ENCODE data around the gene INF2. TPM values are rescaled to one million over a fixed set of nuclear protein-coding genes. Genes with fewer than 3 reads are reported as not detected.

The INF2 gene
- polyA plus RNA-seq = 10 to 100 TPM; 26.6 to 41.9 TPM

DNA sequence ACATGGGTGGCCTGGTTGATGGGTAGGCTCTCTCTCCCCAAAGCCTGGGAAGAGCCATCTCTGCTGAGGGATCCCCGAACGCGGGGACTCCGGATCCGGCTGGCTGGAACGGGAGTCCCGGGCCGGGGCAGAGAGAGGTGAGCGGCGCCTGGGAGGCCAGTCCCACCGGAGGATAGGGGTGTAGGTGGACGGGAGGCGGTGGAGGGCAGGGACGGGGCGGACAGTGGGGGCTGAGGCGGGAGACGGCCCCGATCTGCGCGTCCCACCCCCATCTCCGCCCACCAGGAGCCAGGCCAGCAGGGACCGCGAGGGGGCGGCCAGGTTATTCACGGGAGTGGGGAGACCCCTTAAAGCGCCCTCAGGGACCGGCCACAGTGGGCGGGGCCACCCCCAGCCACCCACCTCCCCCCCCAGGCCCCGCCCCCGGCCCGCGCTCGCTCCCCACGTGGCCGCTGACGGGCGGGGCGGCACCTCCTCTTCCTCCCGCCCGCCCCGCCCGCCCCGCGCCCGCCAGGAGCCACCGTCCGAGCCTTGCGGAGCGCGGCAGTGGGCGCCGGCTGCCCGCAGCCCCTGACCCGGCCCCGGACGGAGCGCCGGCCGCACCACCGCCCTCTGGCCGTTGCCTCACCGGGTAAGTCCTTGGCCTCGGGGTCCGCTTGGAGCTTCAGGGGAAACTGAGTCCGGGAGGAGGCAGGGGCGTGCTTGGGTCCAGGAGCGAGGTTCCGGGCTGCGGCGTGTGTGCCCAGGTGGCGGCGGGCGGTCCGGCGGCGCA, at the start of gene INF2:
INF2 (plus strand) TSS at position 510 of the 772 bp plus-strand sequence. CDS start 11,748 bp downstream, outside the sequence.
- peak within 1 kb of the TSS; percentile 66 to 82 for H3K27ac ChIP-seq (ENCODE audit: low read depth in 2 of 2, low read length in 1 of 2)
- peaks cover 12 to 56% of the 10 kb centered on the region in 2 donors for H3K4me1 ChIP-seq (ENCODE audit: control insufficient read depth in 2 of 2, insufficient read depth in 2 of 2, low read length in 1 of 2)
- H3K27me3 ChIP-seq (ENCODE audit: control insufficient read depth in 1 of 2, insufficient read depth in 2 of 2, low read length in 2 of 2) = no peaks in the 10 kb centered on the region
- WGBS, 2 donors = 1% methylated on average over 44 to 74 of the region's 76 CpGs
- peaks cover 0 to 4% of the 10 kb centered on the region in 2 donors for H3K36me3 ChIP-seq (ENCODE audit: control insufficient read depth in 2 of 2, insufficient read depth in 2 of 2, low read length in 1 of 2)
- peak within 1 kb of the TSS; percentile 68 to 71 for H3K4me3 ChIP-seq (ENCODE audit: low read depth in 1 of 2, low read length in 2 of 2)
- no peaks in the 10 kb centered on the region for H3K9me3 ChIP-seq (ENCODE audit: control insufficient read depth in 2 of 2, insufficient read depth in 1 of 2, low read depth in 1 of 2, low read length in 1 of 2)

DNA sequence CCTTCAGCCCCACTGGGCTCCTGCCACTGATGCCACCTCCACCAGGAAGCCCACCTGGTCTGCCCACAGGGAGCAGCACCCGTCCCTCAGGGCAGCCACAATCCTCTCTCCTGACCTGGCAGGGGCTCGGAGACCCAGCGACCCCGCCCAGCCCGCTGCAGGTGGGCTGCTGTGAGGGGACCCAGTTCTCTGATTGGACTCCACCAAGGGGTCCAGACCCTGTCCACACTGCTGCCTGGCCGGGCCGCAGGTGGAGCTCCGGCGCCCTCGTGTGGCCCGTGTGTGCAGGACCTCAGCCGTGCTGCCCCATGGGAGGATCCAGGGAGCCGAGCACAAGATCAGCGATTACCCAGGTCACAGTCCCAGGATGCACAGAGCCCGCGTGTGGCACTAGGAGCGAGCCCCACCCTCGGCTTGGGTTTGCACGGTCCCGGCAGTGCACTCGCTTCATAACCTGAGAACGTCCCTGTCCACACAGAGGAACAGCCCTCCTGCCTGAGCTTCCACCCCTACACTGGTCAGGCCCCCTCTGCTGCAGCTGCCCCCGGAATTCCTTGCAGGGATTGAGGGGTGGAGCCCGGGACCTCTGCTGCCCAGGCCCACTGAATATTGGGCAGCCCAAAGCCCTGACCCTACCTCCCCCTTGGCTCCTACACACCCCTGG, 49.4 kb upstream of the INF2 start:
- no peak overlapping the region for H3K4me3 ChIP-seq (ENCODE audit: low read depth in 1 of 2, low read length in 2 of 2)
- H3K27me3 ChIP-seq (ENCODE audit: control insufficient read depth in 1 of 2, insufficient read depth in 2 of 2, low read length in 2 of 2) = no peaks in the 10 kb centered on the region
- peaks cover 0 to 4% of the 10 kb centered on the region in 2 donors for H3K9me3 ChIP-seq (ENCODE audit: control insufficient read depth in 2 of 2, insufficient read depth in 1 of 2, low read depth in 1 of 2, low read length in 1 of 2)
- WGBS, 2 donors = 6 to 7% methylated on average over 23 to 24 of the region's 24 CpGs
- H3K27ac ChIP-seq (ENCODE audit: low read depth in 2 of 2, low read length in 1 of 2) = no peak overlapping the region
- H3K36me3 ChIP-seq (ENCODE audit: control insufficient read depth in 2 of 2, insufficient read depth in 2 of 2, low read length in 1 of 2) = no peaks in the 10 kb centered on the region
- H3K4me1 ChIP-seq (ENCODE audit: control insufficient read depth in 2 of 2, insufficient read depth in 2 of 2, low read length in 1 of 2) = no peaks in the 10 kb centered on the region

DNA sequence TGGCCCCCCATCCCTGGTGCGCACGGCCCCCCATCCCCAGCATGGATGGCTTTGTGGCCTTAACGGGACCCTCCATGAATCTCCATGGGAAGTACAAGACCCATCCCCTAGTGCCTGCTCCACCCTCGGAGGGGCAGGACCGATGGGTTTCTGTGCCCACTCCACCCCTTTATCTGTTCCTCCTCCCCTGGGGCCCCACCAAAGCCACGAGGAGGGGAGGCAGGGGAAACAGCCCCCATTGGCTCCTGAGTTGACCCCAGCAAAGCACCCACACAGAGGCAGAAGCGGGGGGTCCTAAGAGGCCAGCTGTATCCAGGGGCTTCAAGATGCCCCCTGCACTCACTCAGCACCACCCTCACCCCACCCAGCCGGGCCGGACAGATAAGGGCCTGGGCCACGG, 48.7 kb upstream of the INF2 start:
- H3K9me3 ChIP-seq (ENCODE audit: control insufficient read depth in 2 of 2, insufficient read depth in 1 of 2, low read depth in 1 of 2, low read length in 1 of 2) = peaks cover 2 to 4% of the 10 kb centered on the region in 2 donors
- WGBS, 2 donors = 75 to 84% methylated on average over 10 of the region's 10 CpGs
- no peaks in the 10 kb centered on the region for H3K4me1 ChIP-seq (ENCODE audit: control insufficient read depth in 2 of 2, insufficient read depth in 2 of 2, low read length in 1 of 2)
- no peak overlapping the region for H3K4me3 ChIP-seq (ENCODE audit: low read depth in 1 of 2, low read length in 2 of 2)
- no peak overlapping the region for H3K27ac ChIP-seq (ENCODE audit: low read depth in 2 of 2, low read length in 1 of 2)
- H3K27me3 ChIP-seq (ENCODE audit: control insufficient read depth in 1 of 2, insufficient read depth in 2 of 2, low read length in 2 of 2) = no peaks in the 10 kb centered on the region
- no peaks in the 10 kb centered on the region for H3K36me3 ChIP-seq (ENCODE audit: control insufficient read depth in 2 of 2, insufficient read depth in 2 of 2, low read length in 1 of 2)

DNA sequence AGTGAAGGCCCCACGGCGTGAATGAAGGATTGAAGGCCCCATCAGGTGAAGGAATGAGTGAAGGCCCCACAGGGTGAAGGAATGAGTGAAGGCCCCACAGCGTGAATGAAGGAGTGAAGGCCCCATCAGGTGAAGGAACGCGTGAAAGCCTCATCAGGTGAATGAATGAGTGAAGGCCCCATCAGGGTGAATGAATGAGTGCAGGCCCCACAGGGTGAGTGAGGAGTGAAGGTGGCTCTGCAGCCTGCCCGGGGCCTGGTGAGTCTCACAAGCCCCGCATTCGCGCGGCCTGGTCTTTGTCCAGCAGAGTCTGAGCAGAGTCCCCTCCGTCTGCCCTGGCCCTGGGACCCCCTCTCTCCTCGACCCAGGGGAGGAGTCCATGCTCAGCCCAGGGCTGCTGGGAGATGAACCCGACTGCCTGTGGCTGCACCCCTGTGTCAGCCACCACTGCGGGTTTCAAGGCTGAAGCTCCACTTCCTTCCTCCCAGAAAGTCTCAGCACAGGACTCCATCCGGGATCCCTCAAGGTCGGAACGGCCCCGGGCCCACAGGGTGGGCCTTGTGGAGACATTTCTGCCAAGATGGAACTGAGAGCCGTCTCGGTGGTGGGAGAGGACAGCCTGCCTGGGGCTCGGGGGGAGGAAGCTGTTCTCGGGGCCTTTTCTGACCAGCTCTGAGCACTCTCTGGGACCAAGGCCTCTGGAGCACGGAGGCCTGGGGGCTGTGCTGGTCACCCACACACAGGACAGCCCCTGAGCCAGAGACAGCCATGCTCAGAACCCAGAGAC, 47.5 kb upstream of the INF2 start:
- no peak overlapping the region for H3K4me3 ChIP-seq (ENCODE audit: low read depth in 1 of 2, low read length in 2 of 2)
- H3K4me1 ChIP-seq (ENCODE audit: control insufficient read depth in 2 of 2, insufficient read depth in 2 of 2, low read length in 1 of 2) = no peaks in the 10 kb centered on the region
- H3K9me3 ChIP-seq (ENCODE audit: control insufficient read depth in 2 of 2, insufficient read depth in 1 of 2, low read depth in 1 of 2, low read length in 1 of 2) = peaks cover 2 to 4% of the 10 kb centered on the region in 2 donors
- H3K27ac ChIP-seq (ENCODE audit: low read depth in 2 of 2, low read length in 1 of 2) = no peak overlapping the region
- WGBS, 2 donors = 74 to 75% methylated on average over 23 of the region's 23 CpGs
- no peaks in the 10 kb centered on the region for H3K36me3 ChIP-seq (ENCODE audit: control insufficient read depth in 2 of 2, insufficient read depth in 2 of 2, low read length in 1 of 2)
- no peaks in the 10 kb centered on the region for H3K27me3 ChIP-seq (ENCODE audit: control insufficient read depth in 1 of 2, insufficient read depth in 2 of 2, low read length in 2 of 2)

DNA sequence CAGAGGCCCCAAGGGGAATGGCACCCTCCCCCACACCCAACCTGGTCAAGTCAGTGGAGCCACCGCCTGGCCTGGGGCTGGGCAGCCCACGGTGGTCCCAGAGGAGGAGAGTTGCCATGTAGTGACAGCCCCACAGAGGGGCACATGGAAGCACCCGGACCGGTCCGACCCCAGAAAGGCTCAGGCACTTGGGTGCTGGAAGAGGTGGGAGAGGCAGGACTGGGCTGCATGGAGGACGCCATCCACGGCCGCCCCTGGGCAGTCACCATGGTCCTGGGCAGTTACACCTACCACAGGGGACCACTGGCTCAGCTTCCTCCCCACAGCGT, 46.9 kb upstream of the INF2 start:
- H3K27me3 ChIP-seq (ENCODE audit: control insufficient read depth in 1 of 2, insufficient read depth in 2 of 2, low read length in 2 of 2) = no peaks in the 10 kb centered on the region
- H3K4me3 ChIP-seq (ENCODE audit: low read depth in 1 of 2, low read length in 2 of 2) = no peak overlapping the region
- H3K36me3 ChIP-seq (ENCODE audit: control insufficient read depth in 2 of 2, insufficient read depth in 2 of 2, low read length in 1 of 2) = no peaks in the 10 kb centered on the region
- 91% methylated on average over 9 of the region's 9 CpGs for WGBS, 2 donors
- no peak overlapping the region for H3K27ac ChIP-seq (ENCODE audit: low read depth in 2 of 2, low read length in 1 of 2)
- peaks cover 2 to 4% of the 10 kb centered on the region in 2 donors for H3K9me3 ChIP-seq (ENCODE audit: control insufficient read depth in 2 of 2, insufficient read depth in 1 of 2, low read depth in 1 of 2, low read length in 1 of 2)
- no peaks in the 10 kb centered on the region for H3K4me1 ChIP-seq (ENCODE audit: control insufficient read depth in 2 of 2, insufficient read depth in 2 of 2, low read length in 1 of 2)

DNA sequence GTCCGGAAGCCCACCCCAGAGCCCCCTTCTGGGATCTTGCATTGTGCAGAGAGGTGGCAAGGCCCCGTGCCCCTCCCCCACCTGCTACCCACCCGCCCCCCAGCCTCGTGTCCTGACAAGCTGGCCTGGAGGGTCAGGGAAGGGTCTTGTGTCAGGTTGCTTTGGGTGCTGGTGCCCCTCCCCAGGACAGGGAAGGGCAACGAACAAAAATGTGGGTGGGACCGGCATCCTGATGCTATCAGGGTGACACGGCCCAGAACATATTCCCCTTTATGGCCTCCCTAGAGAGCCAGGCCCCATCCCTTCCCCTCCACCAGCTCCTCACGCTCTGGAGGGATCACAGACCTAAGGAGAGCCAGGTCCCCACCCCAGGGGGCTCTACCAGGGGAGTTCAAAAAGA, 46.1 kb upstream of the INF2 start:
- Histone ChIP-seq H3K36me3 (ENCODE audit: control insufficient read depth in 2 of 2, insufficient read depth in 2 of 2, low read length in 1 of 2) (no peaks in the 10 kb centered on the region), H3K4me1 (ENCODE audit: control insufficient read depth in 2 of 2, insufficient read depth in 2 of 2, low read length in 1 of 2) (no peaks in the 10 kb centered on the region), H3K9me3 (ENCODE audit: control insufficient read depth in 2 of 2, insufficient read depth in 1 of 2, low read depth in 1 of 2, low read length in 1 of 2) (peaks cover 2 to 4% of the 10 kb centered on the region in 2 donors), H3K27me3 (ENCODE audit: control insufficient read depth in 1 of 2, insufficient read depth in 2 of 2, low read length in 2 of 2) (no peaks in the 10 kb centered on the region), H3K4me3 (ENCODE audit: low read depth in 1 of 2, low read length in 2 of 2) (no peak overlapping the region), H3K27ac (ENCODE audit: low read depth in 2 of 2, low read length in 1 of 2) (no peak overlapping the region)
- 52 to 59% methylated on average over 8 of the region's 8 CpGs for WGBS, 2 donors

DNA sequence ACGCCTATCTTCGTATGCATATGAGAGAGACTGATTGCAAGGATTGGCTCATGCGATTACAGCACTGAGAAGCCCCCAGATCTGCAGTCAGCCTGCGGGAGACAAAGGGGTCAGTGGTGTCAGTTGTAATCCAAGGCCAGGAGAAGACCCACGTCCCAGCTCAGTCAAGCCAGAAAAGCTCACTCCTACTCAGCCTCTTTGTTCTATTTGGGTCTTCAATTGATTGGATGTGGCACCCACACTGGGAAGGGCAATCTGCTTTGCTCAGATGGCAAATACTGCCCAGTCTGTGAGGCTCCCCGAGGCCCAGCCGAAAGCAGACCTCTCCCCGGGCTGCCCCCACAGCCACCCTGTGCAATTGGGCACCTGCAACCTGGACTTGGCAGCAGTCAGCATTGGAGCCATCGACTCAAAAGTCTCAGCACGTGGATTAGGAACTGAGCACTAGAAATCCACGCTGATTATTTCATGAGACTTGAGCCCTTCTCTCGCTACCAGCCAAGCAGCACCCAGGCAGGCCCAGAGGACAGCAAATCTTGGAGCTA, 45.3 kb upstream of the INF2 start:
- Histone ChIP-seq H3K9me3 (ENCODE audit: control insufficient read depth in 2 of 2, insufficient read depth in 1 of 2, low read depth in 1 of 2, low read length in 1 of 2) (peaks cover 2 to 4% of the 10 kb centered on the region in 2 donors), H3K4me1 (ENCODE audit: control insufficient read depth in 2 of 2, insufficient read depth in 2 of 2, low read length in 1 of 2) (no peaks in the 10 kb centered on the region), H3K36me3 (ENCODE audit: control insufficient read depth in 2 of 2, insufficient read depth in 2 of 2, low read length in 1 of 2) (no peaks in the 10 kb centered on the region), H3K27me3 (ENCODE audit: control insufficient read depth in 1 of 2, insufficient read depth in 2 of 2, low read length in 2 of 2) (no peaks in the 10 kb centered on the region), H3K27ac (ENCODE audit: low read depth in 2 of 2, low read length in 1 of 2) (no peak overlapping the region), H3K4me3 (ENCODE audit: low read depth in 1 of 2, low read length in 2 of 2) (no peak overlapping the region)
- 78 to 80% methylated on average over 12 of the region's 12 CpGs for WGBS, 2 donors

DNA sequence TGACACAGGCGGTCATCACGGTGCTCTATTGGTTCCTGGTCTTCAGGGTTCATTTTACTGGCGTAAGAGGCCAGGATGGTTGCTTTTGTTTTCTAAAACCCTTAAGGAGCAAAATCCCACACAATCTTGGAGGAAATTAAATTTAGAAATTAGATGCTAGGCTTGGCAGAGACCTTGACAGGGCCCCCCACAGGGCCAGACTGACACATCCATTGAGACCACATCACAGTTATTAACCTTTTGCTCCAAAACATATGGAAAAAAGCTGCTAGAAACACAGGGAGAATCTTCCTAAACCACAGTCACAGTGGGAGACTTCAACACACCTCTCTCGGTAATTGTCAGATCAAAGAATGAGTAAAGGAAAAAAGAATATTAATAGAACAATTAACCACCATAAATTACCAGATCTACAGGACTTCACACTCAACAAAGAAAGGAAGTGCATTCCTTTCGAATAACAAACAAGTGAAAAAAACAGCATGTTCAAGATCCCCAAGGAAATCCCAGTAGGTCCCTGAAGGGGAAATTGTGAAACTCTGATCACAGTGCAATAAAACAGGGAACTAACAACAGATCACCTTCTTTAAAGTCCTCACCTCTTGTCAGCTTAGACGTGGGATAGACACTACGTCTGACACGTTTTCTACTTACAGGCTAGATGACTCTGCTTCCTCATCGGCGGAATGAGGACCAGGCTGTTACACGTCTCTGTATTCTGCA, 44.6 kb upstream of the INF2 start:
- no peaks in the 10 kb centered on the region for H3K36me3 ChIP-seq (ENCODE audit: control insufficient read depth in 2 of 2, insufficient read depth in 2 of 2, low read length in 1 of 2)
- peaks cover 1 to 2% of the 10 kb centered on the region in 2 donors for H3K9me3 ChIP-seq (ENCODE audit: control insufficient read depth in 2 of 2, insufficient read depth in 1 of 2, low read depth in 1 of 2, low read length in 1 of 2)
- H3K4me3 ChIP-seq (ENCODE audit: low read depth in 1 of 2, low read length in 2 of 2) = no peak overlapping the region
- no peak overlapping the region for H3K27ac ChIP-seq (ENCODE audit: low read depth in 2 of 2, low read length in 1 of 2)
- H3K27me3 ChIP-seq (ENCODE audit: control insufficient read depth in 1 of 2, insufficient read depth in 2 of 2, low read length in 2 of 2) = no peaks in the 10 kb centered on the region
- no peaks in the 10 kb centered on the region for H3K4me1 ChIP-seq (ENCODE audit: control insufficient read depth in 2 of 2, insufficient read depth in 2 of 2, low read length in 1 of 2)
- WGBS, 2 donors = 62 to 74% methylated on average over 11 of the region's 11 CpGs

Data from esophagus (tissue), 2 donors.